Stimulated activated CD4-positive, alpha-beta T cell treated with anti-CD3 and anti-CD28 coated beads, Interleukin-15, amount 100 ng/mL, for 24 hours (primary cell): ENCODE data around the gene SYT14.

Experiments
- DNase-seq: peaks from one replicate; pipeline ENCODE4 v3.0.0-alpha.2; 2020

SYT14 gene

GRCh38 chr1:210214573-210215409 lies 276.8 kb downstream of the SYT14 start:
- no peak for DNase-seq

- no peak for DNase-seq
These were observed 279.5 kb downstream of the SYT14 start for GRCh38 chr1:210217482-210217881.

- DNase-seq, result no peak
These were observed 280.0 kb downstream of the SYT14 start for GRCh38 chr1:210218047-210218446.
